NT2/D1 (cell line): Measurements from ENCODE around the gene ACTR5.

Experiments used
- SUZ12 ChIP-seq: IDR thresholded peaks from 2 replicates; pipeline ENCODE4 v1.6.1; 2011; ENCODE audit not compliant: insufficient read length, insufficient read depth; ENCODE audit errors: extremely low read depth
- YY1 ChIP-seq: IDR thresholded peaks from 2 replicates; pipeline ENCODE4 v1.6.1; 2011; ENCODE audit not compliant: insufficient read length, insufficient read depth
- ZNF274 ChIP-seq: IDR thresholded peaks from 2 replicates; pipeline ENCODE4 v1.6.1; 2011; ENCODE audit warnings: mild to moderate bottlenecking, low read depth, low read length

DNA sequence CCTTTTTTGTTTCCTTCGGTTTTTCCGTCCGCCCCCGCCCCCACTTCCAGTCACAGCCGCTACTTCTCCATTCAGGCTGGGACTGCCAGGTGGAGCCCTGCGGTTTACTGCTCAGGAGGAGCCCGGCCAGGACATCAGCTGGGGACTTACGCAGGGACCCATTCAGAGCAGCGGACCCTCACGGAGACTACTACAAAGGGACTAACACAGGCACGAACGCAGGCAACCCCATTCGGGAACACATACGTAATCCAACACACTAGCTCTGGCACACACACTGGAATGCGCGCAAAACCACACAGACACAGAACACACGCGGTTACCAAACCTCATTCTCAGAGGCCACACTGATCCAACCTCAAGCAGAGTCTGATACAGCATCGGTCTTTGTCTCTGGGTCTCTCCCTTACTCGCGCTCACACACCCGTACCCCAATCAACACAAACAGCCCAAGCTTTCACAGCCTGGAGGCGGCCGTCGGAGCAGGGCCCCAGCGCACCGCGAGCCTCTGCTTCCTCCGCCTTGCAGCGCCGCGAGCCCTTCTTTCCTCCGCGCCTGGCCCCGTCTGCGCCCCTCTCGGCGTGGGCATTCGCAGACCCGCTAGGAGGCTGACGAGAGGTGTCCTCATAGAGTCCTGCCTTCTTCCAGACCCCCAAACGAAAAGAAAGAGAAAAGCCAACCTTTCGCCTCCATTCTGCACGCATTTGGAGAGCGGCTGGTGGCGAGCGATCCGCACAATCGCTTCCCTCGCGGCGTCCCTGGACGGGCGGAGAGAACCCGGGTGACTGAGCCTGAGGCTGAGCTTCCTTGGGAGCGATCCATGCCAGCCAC lies 25.0 kb upstream of the ACTR5 start:
- TF ChIP-seq SUZ12 (no peak), ZNF274 (no peak), YY1 (no peak)
